ENCODE measurements around the gene ZFAND2A. TPM values are rescaled to one million over a fixed set of nuclear protein-coding genes. Genes with fewer than 3 reads are reported as not detected.

The ZFAND2A gene
- total and polyA plus RNA-seq, 2 experiments from 2014 or later = 15.3 to 29.2 TPM

DNA sequence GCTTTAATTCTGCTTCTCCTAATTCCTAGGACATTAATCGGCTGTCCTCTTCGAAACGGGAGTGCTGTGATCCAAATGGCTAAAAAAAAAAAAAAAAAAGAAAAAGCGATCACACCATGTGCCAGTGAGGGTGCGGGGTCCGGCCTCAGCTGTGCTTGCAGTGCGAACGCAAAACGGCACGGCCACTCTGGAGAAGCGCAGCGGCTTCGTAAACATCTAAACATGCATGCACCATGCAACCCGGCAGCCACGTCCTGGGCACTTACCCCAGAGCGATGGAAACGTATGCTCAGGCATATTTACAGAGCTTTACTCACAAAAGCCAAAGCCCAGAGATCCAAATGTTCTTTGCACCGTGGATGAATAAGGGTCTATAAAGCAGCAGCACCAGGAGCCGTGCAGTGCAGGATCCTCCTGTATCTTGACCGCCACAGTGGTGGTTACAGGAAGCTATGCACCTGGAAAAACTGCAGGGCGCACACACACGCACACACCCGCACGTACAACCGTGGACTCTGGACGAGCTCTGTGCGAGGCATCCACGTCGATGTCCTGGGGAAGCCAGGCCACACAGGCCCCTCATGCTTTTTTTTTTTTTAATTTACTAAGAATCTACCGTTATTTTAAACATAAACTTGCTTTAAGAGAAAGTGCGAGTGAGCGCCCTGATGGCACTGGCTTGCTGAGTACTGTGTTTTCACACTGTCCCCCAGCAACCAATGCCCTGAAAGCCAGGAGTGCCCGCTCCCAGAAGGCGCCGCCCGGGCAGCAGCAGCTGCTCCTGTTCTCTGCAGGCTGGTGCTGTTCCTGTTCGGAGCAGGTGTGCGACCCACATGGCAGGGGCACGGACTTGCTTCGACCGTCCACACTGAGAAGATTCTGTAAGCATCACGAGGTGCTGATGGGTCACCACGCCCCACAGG is 47.1 kb downstream of the ZFAND2A start:
- no peaks in the 10 kb centered on the region; the same call in 2 of the 3 replicates for H3K9me3 Mint-ChIP-seq
- H3K27ac Mint-ChIP-seq = no peak overlapping the region; the same call in 1 of the 2 replicates
- Histone ChIP-seq H2AFZ (no peak overlapping the region), H3K9me2 (ENCODE audit: insufficient read depth) (no peaks in the 10 kb centered on the region), H4K20me1 (replicated peaks; ENCODE audit: insufficient read depth) (peaks cover 7% of the 10 kb centered on the region; the same call in 1 of the 2 replicates), H3K4me2 (no peak overlapping the region), H3K4me1 (ENCODE audit: insufficient read depth) (no peaks in the 10 kb centered on the region), H3K27ac (ENCODE audit: low read depth) (no peak overlapping the region), H3K4me3 (no peak overlapping the region), H3K27me3 (ENCODE audit: insufficient read depth) (no peaks in the 10 kb centered on the region), H3K36me3 (ENCODE audit: insufficient read depth) (no peaks in the 10 kb centered on the region), H3F3A (replicated peaks; ENCODE audit: low read depth) (no peaks in the 10 kb centered on the region), H3K79me2 (replicated peaks; ENCODE audit: insufficient read depth) (peaks cover 51% of the 10 kb centered on the region)
- H3K4me3 Mint-ChIP-seq = no peak overlapping the region
- TF ChIP-seq NANOG (IDR thresholded peaks at IDR 0.05; ENCODE audit: borderline replicate concordance) (no peak), ETS1 (IDR thresholded peaks at IDR 0.05) (no peak), ZNF114 (CRISPR knock-in tag; IDR thresholded peaks at IDR 0.05) (no peak), CREB1 (CRISPR knock-in tag; IDR thresholded peaks at IDR 0.05; ENCODE audit: low read depth) (no peak), JUNB (IDR thresholded peaks at IDR 0.05; ENCODE audit: unreplicated experiment) (no peak), STAT1 (IDR thresholded peaks at IDR 0.05; ENCODE audit: unreplicated experiment) (no peak), REST (IDR thresholded peaks at IDR 0.05; ENCODE audit: unreplicated experiment) (no peak), POLR2AphosphoS5 (IDR thresholded peaks at IDR 0.05; ENCODE audit: low read depth) (no peak), EZH2 (IDR thresholded peaks at IDR 0.05; ENCODE audit: low read depth, unreplicated experiment) (no peak)
- TF ChIP-seq, protein P1, sequence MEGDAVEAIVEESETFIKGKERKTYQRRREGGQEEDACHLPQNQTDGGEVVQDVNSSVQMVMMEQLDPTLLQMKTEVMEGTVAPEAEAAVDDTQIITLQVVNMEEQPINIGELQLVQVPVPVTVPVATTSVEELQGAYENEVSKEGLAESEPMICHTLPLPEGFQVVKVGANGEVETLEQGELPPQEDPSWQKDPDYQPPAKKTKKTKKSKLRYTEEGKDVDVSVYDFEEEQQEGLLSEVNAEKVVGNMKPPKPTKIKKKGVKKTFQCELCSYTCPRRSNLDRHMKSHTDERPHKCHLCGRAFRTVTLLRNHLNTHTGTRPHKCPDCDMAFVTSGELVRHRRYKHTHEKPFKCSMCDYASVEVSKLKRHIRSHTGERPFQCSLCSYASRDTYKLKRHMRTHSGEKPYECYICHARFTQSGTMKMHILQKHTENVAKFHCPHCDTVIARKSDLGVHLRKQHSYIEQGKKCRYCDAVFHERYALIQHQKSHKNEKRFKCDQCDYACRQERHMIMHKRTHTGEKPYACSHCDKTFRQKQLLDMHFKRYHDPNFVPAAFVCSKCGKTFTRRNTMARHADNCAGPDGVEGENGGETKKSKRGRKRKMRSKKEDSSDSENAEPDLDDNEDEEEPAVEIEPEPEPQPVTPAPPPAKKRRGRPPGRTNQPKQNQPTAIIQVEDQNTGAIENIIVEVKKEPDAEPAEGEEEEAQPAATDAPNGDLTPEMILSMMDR (conservative IDR thresholded peaks at IDR 0.05; ENCODE audit: low read depth in 2 of 2) = no peak
- peaks cover 13% of the 10 kb centered on the region for H3K27me3 Mint-ChIP-seq (ENCODE audit: insufficient read depth, low read depth, poor library complexity)
- H3K4me1 Mint-ChIP-seq = no peaks in the 10 kb centered on the region; the same call in 2 of the 3 replicates
- H3K36me3 Mint-ChIP-seq (ENCODE audit: low read depth) = peaks cover 13% of the 10 kb centered on the region
- no peak for DNase-seq (ENCODE audit: low spot score)
- no peak for ATAC-seq

All from GM23338 (cell line).